ENCODE measurements around the gene EPAS1. TPM values are rescaled to one million over a fixed set of nuclear protein-coding genes. Genes with fewer than 3 reads are reported as not detected.
A peak's percentile ranks its signal among the peaks of the same experiment; 100 is the strongest.

The EPAS1 gene
- total RNA-seq, 2 donors from 2014 or later: 58.4 to 162 TPM

- intact Hi-C loops (cut with DNase I): no loop called here
- TF ChIP-seq CTCF (IDR thresholded peaks at IDR 0.05) (no peak), POLR2A (IDR thresholded peaks at IDR 0.05) (no peak)
- Histone ChIP-seq H3K27ac (peak overlapping the region in 3 of 4 donors; percentile 49 to 65 (median 50)), H3K9me3 (no peaks in the 10 kb centered on the region), H3K4me3 (no peak overlapping the region), H3K27me3 (no peaks in the 10 kb centered on the region), H3K36me3 (replicated peaks in 1 of 2; ENCODE audit: insufficient read depth in 1 of 2, low read depth in 2 of 2) (no peaks in the 10 kb centered on the region), H3K4me1 (peaks cover 61% of the 10 kb centered on the region)
- 84 to 86% methylated on average over 3 of the region's 3 CpGs for WGBS, 2 donors
- DNase-seq (no peak), ATAC-seq (no peak)
These were observed 21.6 kb downstream of the EPAS1 start for GRCh38 chr2:46318579-46319460.

- WGBS, 2 donors: 26 to 32% methylated on average over 5 of the region's 5 CpGs
- Histone ChIP-seq H3K27ac (peak overlapping the region in 3 of 4 donors; percentile 49 to 65 (median 50)), H3K36me3 (replicated peaks in 1 of 2; ENCODE audit: insufficient read depth in 1 of 2, low read depth in 2 of 2) (no peaks in the 10 kb centered on the region), H3K27me3 (no peaks in the 10 kb centered on the region), H3K4me3 (no peak overlapping the region), H3K9me3 (no peaks in the 10 kb centered on the region), H3K4me1 (peaks cover 52% of the 10 kb centered on the region)
- TF ChIP-seq CTCF (IDR thresholded peaks at IDR 0.05) (no peak), POLR2A (IDR thresholded peaks at IDR 0.05) (no peak)
- DNase-seq (no peak), ATAC-seq (no peak)
- intact Hi-C loops (cut with DNase I): no loop called here
These were observed 22.5 kb downstream of the EPAS1 start for GRCh38 chr2:46319711-46320110.

DNA sequence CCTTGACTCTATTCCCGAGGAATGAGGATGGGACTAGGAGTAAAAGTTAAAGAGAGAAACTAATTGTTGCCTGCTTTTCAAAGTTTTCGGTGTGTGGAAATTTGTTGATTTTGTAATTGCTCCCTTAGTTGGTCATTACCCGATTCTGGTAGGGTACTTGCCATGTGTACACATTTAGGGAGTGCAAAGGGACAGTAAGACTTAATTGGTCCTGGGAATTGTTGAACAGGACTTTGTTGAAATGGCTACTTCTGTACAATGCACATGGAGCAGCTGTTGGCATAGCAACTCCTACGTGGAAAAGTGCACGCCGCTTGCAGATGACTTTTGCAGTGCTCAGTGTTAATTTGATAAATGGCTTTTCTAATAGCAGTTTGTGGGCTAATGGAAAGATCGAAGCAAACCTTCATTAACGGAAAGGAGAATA is 22.9 kb downstream of the EPAS1 start:
- Histone ChIP-seq H3K9me3 (no peaks in the 10 kb centered on the region), H3K4me1 (peaks cover 48% of the 10 kb centered on the region), H3K27me3 (no peaks in the 10 kb centered on the region), H3K36me3 (replicated peaks in 1 of 2; ENCODE audit: insufficient read depth in 1 of 2, low read depth in 2 of 2) (no peaks in the 10 kb centered on the region), H3K27ac (peak overlapping the region in 3 of 4 donors; percentile 49 to 65 (median 50)), H3K4me3 (no peak overlapping the region)
- TF ChIP-seq CTCF (IDR thresholded peaks at IDR 0.05) (no peak), POLR2A (IDR thresholded peaks at IDR 0.05) (no peak)
- ATAC-seq (no peak), DNase-seq (peak in 3 of 4 donors; percentile 51 to 72 (median 67))
- intact Hi-C loops (cut with DNase I): no loop called here
- 10 to 19% methylated on average over 8 of the region's 8 CpGs for WGBS, 2 donors

GRCh38 chr2:46323730-46324129 is 26.5 kb downstream of the EPAS1 start:
- Histone ChIP-seq H3K27ac (no peak overlapping the region), H3K4me1 (peaks cover 61% of the 10 kb centered on the region), H3K9me3 (no peaks in the 10 kb centered on the region), H3K36me3 (replicated peaks in 1 of 2; ENCODE audit: insufficient read depth in 1 of 2, low read depth in 2 of 2) (no peaks in the 10 kb centered on the region), H3K4me3 (no peak overlapping the region), H3K27me3 (no peaks in the 10 kb centered on the region)
- intact Hi-C loops (cut with DNase I): no loop called here
- DNase-seq: no peak
- WGBS, 2 donors: 68 to 69% methylated on average over 4 of the region's 4 CpGs
- no peak for ATAC-seq
- TF ChIP-seq CTCF (IDR thresholded peaks at IDR 0.05) (no peak), POLR2A (IDR thresholded peaks at IDR 0.05) (no peak)
